Breast epithelium (tissue), 4 donors: ENCODE data around the gene MESP2. TPM values are rescaled to one million over a fixed set of nuclear protein-coding genes. Genes with fewer than 3 reads are reported as not detected.

Experiments
- DNase-seq, 2 donors: peaks; one replicate each; pipeline ENCODE4 v3.0.0-alpha.2; 2019; ENCODE audit warnings: low spot score in 2 of 2
- H3K27ac ChIP-seq, 2 donors: fragments of 200-600 bp; sonication (generic) in 1 of 2; one replicate each; pipeline ENCODE4 v1.5.1; 2016 to 2019; ENCODE audit warnings: mild to moderate bottlenecking in 1 of 2
- H3K27me3 ChIP-seq, 2 donors: fragments of 200-600 bp; sonication (generic) in 1 of 2; one replicate each; pipeline versions ENCODE4 v1.5.1 to v1.6.0; 2017 to 2019; ENCODE audit warnings: control low read depth in 1 of 2, mild to moderate bottlenecking in 1 of 2
- H3K36me3 ChIP-seq: fragments of 200-600 bp; one replicate; pipeline ENCODE4 v1.5.1; 2019
- H3K4me1 ChIP-seq, 2 donors: fragments of 200-600 bp; sonication (generic); one replicate each; pipeline ENCODE4 v1.5.1; 2016 to 2019; ENCODE audit warnings: control low read depth in 1 of 2
- H3K4me3 ChIP-seq, 3 donors: fragments of 200-600 bp; sonication (generic); 1 replicate in 2 of 3; 2 replicates in 1 of 3; pipeline ENCODE4 v1.5.1; 2016 to 2019; ENCODE audit warnings: mild to moderate bottlenecking in 3 of 3, moderate library complexity in 2 of 3
- H3K9me3 ChIP-seq, 2 donors: fragments of 200-600 bp; sonication (generic) in 1 of 2; one replicate each; pipeline ENCODE4 v1.5.1; 2016 to 2019; ENCODE audit warnings: control low read depth in 1 of 2
- CTCF ChIP-seq, 3 donors: fragments of 450-650 bp; IDR thresholded peaks; one replicate each; pipeline ENCODE4 v1.5.1; 2016 to 2017; ENCODE audit warnings: antibody characterized with exemption in 3 of 3, mild to moderate bottlenecking in 3 of 3, moderate library complexity in 3 of 3
- POLR2A ChIP-seq: fragments of 450-650 bp; IDR thresholded peaks from one replicate; pipeline ENCODE4 v1.6.1; 2016; ENCODE audit warnings: antibody characterized with exemption, mild to moderate bottlenecking, moderate library complexity
- POLR2AphosphoS5 ChIP-seq, 3 donors: sonication (generic); formaldehyde crosslinking; IDR thresholded peaks; one replicate each; pipeline ENCODE4 v1.6.1; 2017; ENCODE audit warnings: antibody characterized with exemption in 3 of 3
- intact Hi-C: fragments of 100-400 bp; cut with DNase I; formaldehyde crosslinking; loops from one replicate; pipeline ENCODE4 v1.15.1; 2023; ENCODE audit warnings: low total_unique reads
- total RNA-seq, 3 donors: library from RNA; depleted of rRNA; stranded (reverse); fragments of >200 nt; gene quantifications; one replicate each; pipeline ENCODE4 v1.1.0, GENCODE V29; 2016

MESP2 gene
- total RNA-seq, 3 donors from 2014 or later: 0.64 to 2.3 TPM; not detected in 1

DNA sequence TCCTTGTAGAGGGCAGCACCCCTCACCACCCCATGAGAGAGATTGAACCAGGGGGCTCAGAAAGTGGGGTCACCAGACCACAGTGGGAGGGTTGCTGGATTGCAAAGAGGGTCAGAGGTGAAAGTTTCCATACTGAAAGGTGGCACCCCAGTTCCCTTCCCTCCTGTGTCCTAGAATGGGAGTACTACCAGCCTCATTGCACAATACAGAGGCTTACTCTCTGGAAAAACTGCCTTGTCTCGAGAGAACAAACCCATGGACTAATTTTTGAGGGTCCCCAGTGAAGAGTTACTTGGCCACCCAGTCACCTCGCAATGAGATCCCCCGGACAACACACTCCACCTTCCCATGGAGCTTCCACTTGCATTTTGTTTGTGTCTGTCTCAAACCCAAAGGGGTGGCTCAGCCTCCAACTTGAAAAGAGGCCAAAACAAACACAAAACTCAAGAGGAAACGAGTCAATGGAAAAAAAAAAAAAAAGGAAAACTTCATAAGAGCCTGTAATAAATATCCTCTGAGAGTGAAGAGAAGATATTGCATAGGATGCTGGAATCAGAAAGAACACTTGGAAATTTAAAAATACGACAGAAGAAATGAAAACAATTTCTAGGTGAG lies 18.6 kb downstream of the MESP2 start:
- peak overlapping the region; percentile 26 to 35 for H3K27ac ChIP-seq

DNA sequence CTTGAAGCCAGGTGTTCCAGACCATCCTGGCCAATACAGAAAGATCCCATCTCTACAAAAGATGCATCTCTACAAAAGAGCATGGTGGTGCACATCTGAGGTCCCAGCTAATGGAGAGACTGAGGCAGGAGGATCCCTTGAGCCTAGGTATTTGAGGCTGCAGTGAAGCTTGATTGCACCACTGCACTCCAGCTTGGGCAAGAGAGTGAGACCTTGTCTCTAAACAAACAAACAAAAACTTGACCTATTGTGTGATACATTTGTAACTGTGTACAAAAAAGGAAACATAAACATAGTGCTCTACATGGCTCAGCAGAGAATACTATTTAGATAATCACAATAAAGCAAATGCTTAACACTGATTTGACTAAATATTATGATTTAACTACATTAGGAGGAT lies 19.9 kb downstream of the MESP2 start:
- H3K4me3 ChIP-seq: no peak overlapping the region
- H3K36me3 ChIP-seq: no peaks in the 10 kb centered on the region
- H3K27me3 ChIP-seq: no peaks in the 10 kb centered on the region
- H3K27ac ChIP-seq: no peak overlapping the region
- intact Hi-C loops: no loop called here
- TF ChIP-seq POLR2A (no peak), POLR2AphosphoS5 (IDR thresholded peaks at IDR 0.05) (no peak), CTCF (IDR thresholded peaks at IDR 0.05) (no peak)
- no peak for DNase-seq
- H3K4me1 ChIP-seq: peaks cover 0 to 4% of the 10 kb centered on the region in 2 donors
- H3K9me3 ChIP-seq: no peaks in the 10 kb centered on the region

More for the DNA sequence above, 18.6 kb downstream of the MESP2 start:
- H3K4me1 ChIP-seq: peaks cover 0 to 4% of the 10 kb centered on the region in 2 donors
- H3K36me3 ChIP-seq: no peaks in the 10 kb centered on the region
- DNase-seq: no peak
- H3K9me3 ChIP-seq: no peaks in the 10 kb centered on the region
- TF ChIP-seq CTCF (IDR thresholded peaks at IDR 0.05): no peak
- TF ChIP-seq POLR2AphosphoS5 (IDR thresholded peaks at IDR 0.05): no peak
- TF ChIP-seq POLR2A: no peak
- peak overlapping the region in 1 of 3 donors; percentile 26 for H3K4me3 ChIP-seq
- H3K27me3 ChIP-seq: no peaks in the 10 kb centered on the region
- intact Hi-C loops: no loop called here

DNA sequence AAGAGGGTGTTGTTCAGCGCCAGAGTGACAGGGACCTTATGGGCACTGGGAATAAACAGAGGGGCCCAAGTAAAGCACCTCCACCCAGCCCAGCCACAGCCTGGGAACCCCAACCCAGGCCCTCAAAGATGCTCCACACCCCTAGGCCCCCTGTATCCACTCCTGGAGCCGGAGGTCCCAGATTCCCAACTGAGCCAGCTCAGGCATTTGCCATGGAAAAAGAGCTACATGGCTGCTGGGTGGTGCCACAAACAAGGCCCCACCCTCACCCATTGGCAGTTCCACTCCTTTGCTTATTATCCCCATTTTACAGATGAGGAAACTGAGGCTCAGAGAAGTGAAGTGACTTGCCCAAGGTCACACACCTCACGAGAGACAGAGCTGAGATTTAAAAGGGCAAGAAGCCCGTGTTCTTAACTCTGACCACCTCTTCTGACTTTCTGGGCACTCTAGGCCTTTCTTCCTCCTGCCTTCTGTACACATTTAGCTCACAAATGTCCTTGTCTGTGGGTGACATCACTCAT lies 21.6 kb downstream of the MESP2 start:
- Histone ChIP-seq H3K36me3 (no peaks in the 10 kb centered on the region), H3K4me3 (no peak overlapping the region)

GRCh38 chr15:89799011-89799911 lies 23.1 kb downstream of the MESP2 start:
- Histone ChIP-seq H3K4me1 (peaks cover 0 to 4% of the 10 kb centered on the region in 2 donors), H3K27me3 (no peaks in the 10 kb centered on the region), H3K9me3 (no peaks in the 10 kb centered on the region), H3K4me3 (no peak overlapping the region), H3K36me3 (no peaks in the 10 kb centered on the region), H3K27ac (no peak overlapping the region)
- no peak for DNase-seq
- intact Hi-C loops: no loop called here
- TF ChIP-seq POLR2A (no peak), POLR2AphosphoS5 (IDR thresholded peaks at IDR 0.05) (no peak), CTCF (IDR thresholded peaks at IDR 0.05) (no peak)

More for the DNA sequence above, 21.6 kb downstream of the MESP2 start:
- Histone ChIP-seq H3K27me3 (no peaks in the 10 kb centered on the region), H3K4me1 (peaks cover 0 to 4% of the 10 kb centered on the region in 2 donors), H3K9me3 (no peaks in the 10 kb centered on the region), H3K27ac (no peak overlapping the region)
- TF ChIP-seq CTCF (IDR thresholded peaks at IDR 0.05) (no peak), POLR2A (no peak), POLR2AphosphoS5 (IDR thresholded peaks at IDR 0.05) (no peak)
- DNase-seq: no peak
- intact Hi-C loops: no loop called here
